GM12892 (cell line): ENCODE measurements around the gene MED13L.

ENCODE experiments used
- POLR2A ChIP-seq: IDR thresholded peaks from 2 replicates; pipeline ENCODE4 v1.6.1; 2011; ENCODE audit warnings: low read depth, low read length, control low read depth
- POLR2AphosphoS5 ChIP-seq: IDR thresholded peaks from 2 replicates; pipeline ENCODE4 v1.6.1; 2011; ENCODE audit warnings: low read depth, low read length, control low read depth

DNA sequence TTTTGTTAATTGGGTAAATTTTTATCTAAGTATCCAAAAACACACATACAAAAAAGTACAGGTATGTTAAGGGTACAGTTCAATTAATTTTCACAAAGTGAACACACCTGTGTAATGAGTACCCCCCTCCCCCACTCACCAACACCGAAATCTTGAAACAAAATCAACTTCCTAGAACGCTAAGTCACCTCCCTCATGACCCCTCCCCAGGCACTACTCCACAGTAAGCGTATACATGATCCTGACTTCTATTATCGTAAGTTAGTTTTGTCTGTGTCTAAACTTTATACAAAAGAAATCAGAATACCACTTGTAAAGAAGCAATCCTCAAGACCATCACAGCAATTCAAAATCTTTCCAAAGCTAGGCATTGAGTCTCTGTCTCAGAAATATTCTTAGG, 100.5 kb downstream of the MED13L start:
- TF ChIP-seq POLR2A, result no peak
- no peak for TF ChIP-seq POLR2AphosphoS5
